ENCODE measurements around the gene DIPK1A.

The DIPK1A gene

GRCh38 chr1:92929461-92929860, 31.8 kb downstream of the DIPK1A start:
- DNase-seq, result no peak
- intact Hi-C loops (cut with DNase I), result no loop called here

DNA sequence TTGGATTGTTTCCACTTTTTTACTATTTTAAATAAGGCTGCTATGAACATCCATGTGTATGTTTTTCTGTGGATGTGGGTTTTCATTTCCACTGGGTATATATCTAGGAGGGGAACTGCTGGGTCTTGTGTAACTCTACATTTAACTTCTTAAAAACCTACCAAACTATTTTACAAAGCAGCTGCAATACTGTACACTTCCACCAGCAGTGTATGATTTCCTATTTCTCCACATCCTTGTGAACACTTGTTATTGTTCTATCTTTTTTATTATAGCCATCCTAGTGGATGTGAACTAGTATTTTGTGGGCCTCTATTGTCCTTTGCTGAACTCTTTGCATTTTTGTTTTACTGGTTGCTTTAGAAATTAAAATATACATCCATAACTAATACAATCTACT, 33.4 kb downstream of the DIPK1A start:
- intact Hi-C loops (cut with DNase I), result no loop called here
- DNase-seq, result no peak

- no peak for DNase-seq
- intact Hi-C loops (cut with DNase I), result no loop called here
Observed at GRCh38 chr1:92926873-92927272, 34.4 kb downstream of the DIPK1A start.

- intact Hi-C loops (cut with DNase I), result no loop called here
- no peak for DNase-seq
Observed at GRCh38 chr1:92924501-92924900, 36.8 kb downstream of the DIPK1A start.

- intact Hi-C loops (cut with DNase I), result no loop called here
- no peak for DNase-seq
Observed at GRCh38 chr1:92923664-92924063, 37.6 kb downstream of the DIPK1A start.

- no peak for DNase-seq
- intact Hi-C loops (cut with DNase I), result no loop called here
Observed at GRCh38 chr1:92922356-92923035, 38.8 kb downstream of the DIPK1A start.

DNA sequence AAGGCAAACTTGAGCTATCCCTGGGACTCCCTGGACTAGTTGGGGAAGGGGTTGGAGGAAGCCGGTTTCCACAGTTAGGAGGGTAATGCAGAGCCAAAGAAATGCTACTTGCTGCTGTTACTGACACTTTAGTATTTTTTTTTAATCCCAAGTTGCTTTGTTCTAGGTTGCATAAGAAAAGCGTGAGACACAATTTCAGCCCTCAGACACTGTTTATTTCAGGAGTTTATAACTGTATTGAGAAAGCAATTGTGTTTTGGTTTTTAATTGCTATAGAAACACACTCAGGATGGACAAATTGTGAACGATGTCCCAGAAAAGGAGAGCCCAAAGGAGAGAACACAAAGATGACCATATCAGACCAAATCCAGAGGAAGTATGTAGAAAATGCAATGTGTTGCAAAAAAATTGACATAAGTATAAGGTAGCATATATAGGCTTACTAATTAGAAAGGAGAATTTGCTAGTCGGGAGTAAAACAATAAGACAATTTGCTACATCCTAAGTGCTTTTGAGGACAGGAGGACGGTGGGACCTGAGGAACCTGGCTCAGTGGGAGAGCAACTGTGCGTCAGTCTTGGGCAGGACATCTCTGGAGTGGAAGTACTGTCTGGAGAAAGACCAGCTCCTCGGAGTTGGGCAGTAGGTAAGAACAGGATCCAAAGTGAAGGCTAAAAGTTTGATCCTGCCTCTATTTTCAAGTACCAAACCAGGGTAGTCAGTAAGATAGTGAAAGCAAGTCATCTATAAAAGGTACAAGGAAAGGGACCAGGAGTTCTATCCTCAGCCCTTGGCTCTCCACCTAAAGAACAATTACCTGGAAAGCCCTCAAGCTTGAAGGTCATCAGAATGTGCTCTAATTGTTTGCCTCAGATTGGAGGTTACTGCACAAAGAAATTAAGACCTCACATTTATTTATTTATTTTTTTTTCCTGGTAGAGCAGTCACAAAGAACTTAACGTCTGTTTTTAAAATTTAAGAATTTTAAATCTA, 39.9 kb downstream of the DIPK1A start:
- DNase-seq, result no peak
- intact Hi-C loops (cut with DNase I), result no loop called here

DNA sequence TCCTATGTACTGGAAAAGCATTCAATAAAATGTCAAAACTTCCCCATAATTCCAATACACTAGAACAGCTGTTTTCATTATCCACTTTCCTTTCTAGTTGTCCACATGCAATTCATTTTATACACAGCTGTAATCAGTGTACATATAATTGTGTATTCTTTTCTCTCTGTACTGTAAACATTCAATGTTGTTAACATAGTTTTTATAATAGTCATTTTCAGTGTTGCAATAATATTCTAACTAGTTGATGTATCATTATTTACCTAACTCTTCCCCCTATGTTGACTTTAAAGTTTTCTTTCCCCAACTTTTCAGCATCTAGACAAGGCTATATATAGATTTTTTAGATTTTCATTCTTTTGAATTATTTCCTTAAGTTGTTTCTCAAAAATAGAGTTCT, 44.4 kb downstream of the DIPK1A start:
- DNase-seq, result no peak
- intact Hi-C loops (cut with DNase I), result no loop called here

- DNase-seq, result no peak
- intact Hi-C loops (cut with DNase I), result no loop called here
Observed at GRCh38 chr1:92915547-92915946, 45.7 kb downstream of the DIPK1A start.

DNA sequence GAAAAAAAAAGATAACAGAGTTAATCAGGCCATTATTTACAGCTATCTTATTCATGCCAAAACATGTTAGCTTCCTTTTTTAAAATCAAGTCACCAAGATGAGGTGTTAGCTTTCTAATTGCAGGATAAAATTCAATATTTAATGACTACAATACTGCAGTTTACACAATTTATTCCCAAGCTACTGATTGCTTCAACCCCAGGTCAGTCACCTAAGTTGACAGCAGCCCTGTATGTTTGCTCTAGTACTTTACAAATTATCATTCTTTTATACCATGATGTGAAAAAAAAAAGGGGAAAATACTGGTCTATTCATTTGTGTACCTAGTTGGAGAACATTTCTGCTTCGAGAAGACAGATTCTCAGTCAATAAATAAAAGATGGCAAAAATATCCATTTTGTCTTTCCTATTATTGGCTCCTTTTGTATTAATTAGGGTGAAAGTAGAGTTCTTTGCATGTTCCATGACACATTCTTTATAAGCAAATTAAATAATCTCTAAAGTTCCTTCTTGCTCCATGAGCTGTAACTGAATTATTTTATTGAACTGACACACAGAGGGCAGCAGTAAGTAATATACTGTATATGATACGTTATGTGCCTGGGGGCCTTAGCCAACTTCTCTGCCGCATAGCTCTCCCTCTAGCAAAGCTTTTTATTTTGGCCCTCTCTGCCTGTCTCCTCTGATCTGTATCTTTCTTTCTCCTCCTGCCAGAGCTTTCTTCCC, 48.0 kb downstream of the DIPK1A start:
- intact Hi-C loops (cut with DNase I), result no loop called here
- DNase-seq, result no peak

DNA sequence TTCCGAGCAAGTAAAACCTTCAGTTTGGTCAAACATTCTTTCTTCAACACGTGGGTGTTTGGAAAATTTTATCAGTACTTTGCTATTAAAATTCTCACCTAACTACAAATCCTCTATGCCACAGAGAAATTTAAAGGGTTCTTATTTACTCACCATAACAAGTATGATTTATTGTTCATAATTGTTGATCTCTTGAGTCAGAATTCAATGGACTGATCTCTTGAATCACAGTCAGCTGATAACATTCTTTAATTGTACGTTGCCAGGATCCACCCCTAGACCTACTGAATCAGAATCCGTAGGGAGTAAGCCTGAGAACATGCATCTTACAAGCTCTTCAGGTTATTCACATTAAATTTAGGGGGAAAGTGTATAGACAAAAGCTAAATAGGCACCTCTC, 51.2 kb downstream of the DIPK1A start:
- DNase-seq, result no peak
- intact Hi-C loops (cut with DNase I), result no loop called here

DNA sequence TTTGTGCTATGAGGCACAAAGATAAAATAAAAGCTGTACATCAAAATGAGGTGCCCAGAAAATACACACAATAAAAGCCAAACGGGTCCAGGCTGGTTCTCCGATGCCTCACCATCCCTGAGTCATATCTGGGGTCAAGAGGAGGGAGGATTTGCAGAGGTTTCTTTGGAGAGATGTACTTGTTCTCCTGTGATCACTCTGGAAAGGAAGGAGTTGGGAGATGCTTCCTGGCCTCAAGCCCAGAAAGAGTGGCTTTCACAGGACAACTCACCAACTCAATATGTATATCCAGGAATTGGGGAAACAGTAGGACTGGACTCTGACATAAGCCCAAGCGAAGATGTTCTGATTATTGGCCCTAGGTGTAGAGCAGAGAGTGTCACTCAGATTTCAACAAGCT, 51.9 kb downstream of the DIPK1A start:
- intact Hi-C loops (cut with DNase I), result no loop called here
- no peak for DNase-seq

DNA sequence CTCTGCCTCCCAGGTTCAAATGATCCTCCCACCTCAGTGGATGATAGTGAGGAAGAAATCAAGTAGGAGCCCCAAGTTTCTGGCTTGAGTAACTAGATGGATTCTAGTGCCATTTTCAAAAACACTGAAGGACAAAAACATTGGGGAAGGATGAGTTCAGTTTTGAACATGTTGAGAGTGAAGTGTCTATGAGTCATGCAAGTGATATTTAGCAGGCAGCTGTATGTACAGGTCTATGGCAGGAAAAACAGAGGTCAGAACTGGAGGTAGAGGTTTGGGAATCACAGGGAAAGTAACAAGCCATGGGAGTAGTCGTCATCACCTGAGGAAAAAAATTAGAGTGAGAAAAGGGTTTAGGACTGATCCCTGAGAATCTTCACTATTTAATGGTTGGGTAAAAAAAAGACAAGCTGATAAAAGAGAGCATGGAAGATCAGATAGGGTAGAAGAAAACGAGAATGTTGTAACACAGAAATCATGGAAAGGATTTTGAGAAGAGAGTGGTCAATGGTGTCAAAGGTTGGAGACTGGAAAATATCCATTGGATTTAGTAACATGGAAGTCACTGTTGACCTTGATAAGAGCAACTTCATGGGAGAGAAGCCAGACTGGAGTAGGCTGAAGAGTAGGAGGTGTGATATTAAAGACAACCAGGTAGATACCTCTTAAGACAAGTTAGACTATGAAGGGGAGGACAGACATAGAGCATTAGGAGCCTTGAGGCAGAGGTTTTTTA, 53.1 kb downstream of the DIPK1A start:
- no peak for DNase-seq
- intact Hi-C loops (cut with DNase I), result no loop called here

- intact Hi-C loops (cut with DNase I), result no loop called here
- no peak for DNase-seq
Observed at GRCh38 chr1:92903765-92904164, 57.5 kb downstream of the DIPK1A start.

GRCh38 chr1:92902406-92902744, 58.9 kb downstream of the DIPK1A start:
- intact Hi-C loops (cut with DNase I), result no loop called here
- no peak for DNase-seq

- intact Hi-C loops (cut with DNase I), result no loop called here
- DNase-seq, result no peak
Observed at GRCh38 chr1:92901699-92902405, 59.4 kb downstream of the DIPK1A start.

DNA sequence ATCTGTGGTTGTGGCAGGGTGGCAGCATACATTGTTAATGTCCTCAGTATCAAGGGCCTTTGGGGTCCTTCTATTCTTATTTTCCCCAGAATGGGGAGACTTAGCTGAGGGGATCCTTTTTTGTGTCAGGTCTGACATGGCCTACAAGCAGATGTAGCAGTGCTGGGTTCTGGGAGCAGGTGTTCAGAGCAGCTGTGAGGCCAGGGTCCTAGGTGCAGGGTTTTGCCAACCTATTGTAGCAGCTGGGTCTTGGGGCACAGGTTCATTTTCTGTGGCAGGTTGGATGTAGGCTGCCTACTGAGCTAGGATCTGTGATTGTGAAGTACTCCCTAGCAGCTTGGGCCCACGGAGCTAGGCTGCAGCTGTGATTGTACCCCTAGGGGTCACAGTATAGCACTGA, 60.1 kb downstream of the DIPK1A start:
- intact Hi-C loops (cut with DNase I), result no loop called here
- no peak for DNase-seq

DNA sequence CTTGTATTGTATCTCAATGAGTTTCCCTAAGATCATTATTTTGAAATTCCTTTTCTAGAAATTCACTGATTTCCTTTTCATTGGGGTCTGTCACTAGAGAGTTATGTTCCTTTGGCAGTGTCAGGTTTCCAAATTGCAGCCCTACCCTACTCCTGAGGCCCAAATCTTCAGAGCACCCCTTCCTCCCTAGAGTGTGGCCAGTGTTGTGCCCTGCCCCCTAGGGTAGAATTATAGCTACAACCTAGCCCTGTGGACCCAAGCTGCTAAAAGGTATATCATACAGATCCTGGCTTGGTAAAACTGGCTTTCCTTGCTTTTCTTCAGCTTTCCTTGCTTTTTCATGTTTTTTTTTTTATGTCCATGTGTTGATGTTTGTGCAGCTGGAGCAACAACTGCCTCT, 60.7 kb downstream of the DIPK1A start:
- intact Hi-C loops (cut with DNase I), result no loop called here
- no peak for DNase-seq

DNA sequence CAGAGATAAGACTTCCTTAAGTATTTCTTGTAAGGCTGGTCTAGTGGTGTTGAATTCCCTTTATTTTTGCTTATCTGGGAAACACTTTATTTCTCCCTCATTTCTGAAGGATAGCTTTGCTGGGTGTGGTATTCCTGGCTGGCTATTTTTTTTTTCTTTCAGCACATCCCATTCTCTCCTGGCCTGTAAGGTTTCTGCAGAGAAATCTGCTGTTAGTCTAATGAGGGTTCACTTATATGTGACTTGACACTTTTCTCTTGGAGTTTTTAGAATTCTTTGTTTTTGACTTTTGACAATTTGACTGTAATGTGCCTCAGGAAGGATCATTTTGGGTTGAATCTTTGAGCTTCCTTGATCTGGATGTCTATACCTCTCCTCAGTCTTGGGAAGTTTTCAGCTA, 61.5 kb downstream of the DIPK1A start:
- intact Hi-C loops (cut with DNase I), result no loop called here
- DNase-seq, result no peak

All from head of caudate nucleus (tissue), 42 donors.